ENCODE results near the gene DSCAML1. TPM values are rescaled to one million over a fixed set of nuclear protein-coding genes. Genes with fewer than 3 reads are reported as not detected.

Gene DSCAML1
- total RNA-seq, 2 donors from 2014 or later = 0.33 to 1.6 TPM

GRCh38 chr11:117579161-117579560 is 217.9 kb downstream of the DSCAML1 start:
- no peaks in the 10 kb centered on the region for H3K27me3 ChIP-seq
- no peak overlapping the region for H3K27ac ChIP-seq
- 63 to 78% methylated on average over 2 of the region's 2 CpGs for WGBS, 2 donors
- no peaks in the 10 kb centered on the region for H3K9me3 ChIP-seq
- intact Hi-C loops (cut with DNase I) = no loop called here
- ATAC-seq (no peak), DNase-seq (no peak)
- H3K4me1 ChIP-seq = no peaks in the 10 kb centered on the region
- H3K36me3 ChIP-seq (replicated peaks in 1 of 2; ENCODE audit: insufficient read depth in 1 of 2, low read depth in 2 of 2) = no peaks in the 10 kb centered on the region
- no peak overlapping the region for H3K4me3 ChIP-seq
- TF ChIP-seq, protein P1, sequence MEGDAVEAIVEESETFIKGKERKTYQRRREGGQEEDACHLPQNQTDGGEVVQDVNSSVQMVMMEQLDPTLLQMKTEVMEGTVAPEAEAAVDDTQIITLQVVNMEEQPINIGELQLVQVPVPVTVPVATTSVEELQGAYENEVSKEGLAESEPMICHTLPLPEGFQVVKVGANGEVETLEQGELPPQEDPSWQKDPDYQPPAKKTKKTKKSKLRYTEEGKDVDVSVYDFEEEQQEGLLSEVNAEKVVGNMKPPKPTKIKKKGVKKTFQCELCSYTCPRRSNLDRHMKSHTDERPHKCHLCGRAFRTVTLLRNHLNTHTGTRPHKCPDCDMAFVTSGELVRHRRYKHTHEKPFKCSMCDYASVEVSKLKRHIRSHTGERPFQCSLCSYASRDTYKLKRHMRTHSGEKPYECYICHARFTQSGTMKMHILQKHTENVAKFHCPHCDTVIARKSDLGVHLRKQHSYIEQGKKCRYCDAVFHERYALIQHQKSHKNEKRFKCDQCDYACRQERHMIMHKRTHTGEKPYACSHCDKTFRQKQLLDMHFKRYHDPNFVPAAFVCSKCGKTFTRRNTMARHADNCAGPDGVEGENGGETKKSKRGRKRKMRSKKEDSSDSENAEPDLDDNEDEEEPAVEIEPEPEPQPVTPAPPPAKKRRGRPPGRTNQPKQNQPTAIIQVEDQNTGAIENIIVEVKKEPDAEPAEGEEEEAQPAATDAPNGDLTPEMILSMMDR (IDR thresholded peaks at IDR 0.05) = no peak
- TF ChIP-seq POLR2A (IDR thresholded peaks at IDR 0.05) = no peak

- no peak overlapping the region for H3K4me3 ChIP-seq
- TF ChIP-seq POLR2A (IDR thresholded peaks at IDR 0.05) = no peak
- TF ChIP-seq, protein P1 (IDR thresholded peaks at IDR 0.05) = no peak
- intact Hi-C loops (cut with DNase I) = no loop called here
- no peak for DNase-seq
- no peak for ATAC-seq
- H3K9me3 ChIP-seq = no peaks in the 10 kb centered on the region
- no peaks in the 10 kb centered on the region for H3K27me3 ChIP-seq
- no peak overlapping the region for H3K27ac ChIP-seq
- no peaks in the 10 kb centered on the region for H3K36me3 ChIP-seq (replicated peaks in 1 of 2; ENCODE audit: insufficient read depth in 1 of 2, low read depth in 2 of 2)
- no peaks in the 10 kb centered on the region for H3K4me1 ChIP-seq
- 80 to 82% methylated on average over 2 to 4 of the region's 4 CpGs for WGBS, 2 donors
Measured at GRCh38 chr11:117575856-117576255, 221.2 kb downstream of the DSCAML1 start.

GRCh38 chr11:117574551-117574950 is 222.5 kb downstream of the DSCAML1 start:
- no peak for ATAC-seq
- WGBS, 2 donors = 85 to 94% methylated on average over 2 to 3 of the region's 3 CpGs
- no peaks in the 10 kb centered on the region for H3K27me3 ChIP-seq
- H3K4me1 ChIP-seq = no peaks in the 10 kb centered on the region
- TF ChIP-seq, protein P1 (IDR thresholded peaks at IDR 0.05) = no peak
- TF ChIP-seq POLR2A (IDR thresholded peaks at IDR 0.05) = no peak
- intact Hi-C loops (cut with DNase I) = no loop called here
- no peak for DNase-seq
- no peak overlapping the region for H3K27ac ChIP-seq
- no peaks in the 10 kb centered on the region for H3K9me3 ChIP-seq
- H3K4me3 ChIP-seq = no peak overlapping the region
- H3K36me3 ChIP-seq (replicated peaks in 1 of 2; ENCODE audit: insufficient read depth in 1 of 2, low read depth in 2 of 2) = no peaks in the 10 kb centered on the region

GRCh38 chr11:117573326-117573725 is 223.7 kb downstream of the DSCAML1 start:
- Histone ChIP-seq H3K27me3 (no peaks in the 10 kb centered on the region), H3K27ac (no peak overlapping the region), H3K4me3 (no peak overlapping the region), H3K9me3 (no peaks in the 10 kb centered on the region), H3K36me3 (replicated peaks in 1 of 2; ENCODE audit: insufficient read depth in 1 of 2, low read depth in 2 of 2) (no peaks in the 10 kb centered on the region), H3K4me1 (no peaks in the 10 kb centered on the region)
- no peak for DNase-seq
- TF ChIP-seq POLR2A (IDR thresholded peaks at IDR 0.05) = no peak
- TF ChIP-seq, protein P1 (IDR thresholded peaks at IDR 0.05) = no peak
- WGBS, 2 donors = 90% methylated on average over 4 to 8 of the region's 8 CpGs
- intact Hi-C loops (cut with DNase I) = no loop called here
- ATAC-seq = no peak

DNA sequence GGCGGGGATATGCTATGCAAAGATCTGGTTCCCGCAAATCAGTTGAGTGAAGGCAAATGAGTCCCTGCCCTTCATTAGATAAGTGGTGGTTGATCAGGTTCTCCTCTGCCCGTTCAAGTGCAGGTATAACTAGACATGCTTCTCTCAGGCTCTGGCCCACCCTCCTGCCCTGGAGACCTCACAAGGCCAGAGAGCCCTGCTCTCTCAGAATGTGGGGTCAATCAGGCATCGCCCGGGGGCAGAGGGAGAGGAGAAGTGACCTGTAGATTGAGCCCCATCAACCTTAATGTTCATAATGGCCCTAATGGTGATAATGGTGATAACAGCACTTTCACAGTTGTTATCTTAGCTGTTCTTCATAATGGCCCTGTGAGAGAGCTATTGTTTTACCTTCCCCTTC is 224.3 kb downstream of the DSCAML1 start:
- no peaks in the 10 kb centered on the region for H3K27me3 ChIP-seq
- no peak overlapping the region for H3K4me3 ChIP-seq
- WGBS, 2 donors = 87 to 88% methylated on average over 5 of the region's 5 CpGs
- DNase-seq (no peak), ATAC-seq (no peak)
- no peaks in the 10 kb centered on the region for H3K36me3 ChIP-seq (replicated peaks in 1 of 2; ENCODE audit: insufficient read depth in 1 of 2, low read depth in 2 of 2)
- H3K4me1 ChIP-seq = no peaks in the 10 kb centered on the region
- TF ChIP-seq, protein P1 (IDR thresholded peaks at IDR 0.05) = no peak
- no peak for TF ChIP-seq POLR2A (IDR thresholded peaks at IDR 0.05)
- H3K27ac ChIP-seq = no peak overlapping the region
- no peaks in the 10 kb centered on the region for H3K9me3 ChIP-seq
- intact Hi-C loops (cut with DNase I) = no loop called here
